Measurements from ENCODE around the gene EIF2B4.
A peak's percentile ranks its signal among the peaks of the same experiment; 100 is the strongest.
"Not testable (repeated sequence)": the region's sequence is repeated elsewhere in the genome, so short reads cannot be mapped to it uniquely, and the experiment has no call there.

EIF2B4 gene

DNA sequence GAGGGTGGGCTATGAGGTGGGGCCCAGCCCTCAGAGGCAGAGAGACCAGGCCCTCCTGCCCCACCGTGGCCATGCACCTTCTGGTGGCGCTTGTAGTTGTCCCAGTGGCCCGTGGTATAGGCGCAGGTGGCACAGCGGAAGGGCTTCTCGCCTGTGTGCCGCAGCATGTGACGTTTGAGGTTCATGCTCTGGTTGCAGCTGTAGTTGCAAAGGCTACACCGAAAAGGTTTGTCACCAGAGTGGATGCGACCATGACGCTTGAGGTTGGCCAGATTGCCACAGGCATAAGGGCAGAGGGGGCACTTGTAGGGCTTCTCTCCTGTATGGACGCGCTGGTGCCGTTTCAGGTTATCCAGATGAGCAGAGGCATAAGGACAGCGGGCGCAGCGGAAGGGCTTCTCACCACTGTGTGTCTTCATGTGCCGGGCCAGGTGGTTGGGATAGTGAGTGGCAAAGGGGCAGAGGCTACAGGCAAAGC, 7.5 kb upstream of the EIF2B4 start:
- DNase-seq, result no peak

- DNase-seq, result no peak
Measured at GRCh38 chr2:27376866-27377617, 6.9 kb upstream of the EIF2B4 start.

DNA sequence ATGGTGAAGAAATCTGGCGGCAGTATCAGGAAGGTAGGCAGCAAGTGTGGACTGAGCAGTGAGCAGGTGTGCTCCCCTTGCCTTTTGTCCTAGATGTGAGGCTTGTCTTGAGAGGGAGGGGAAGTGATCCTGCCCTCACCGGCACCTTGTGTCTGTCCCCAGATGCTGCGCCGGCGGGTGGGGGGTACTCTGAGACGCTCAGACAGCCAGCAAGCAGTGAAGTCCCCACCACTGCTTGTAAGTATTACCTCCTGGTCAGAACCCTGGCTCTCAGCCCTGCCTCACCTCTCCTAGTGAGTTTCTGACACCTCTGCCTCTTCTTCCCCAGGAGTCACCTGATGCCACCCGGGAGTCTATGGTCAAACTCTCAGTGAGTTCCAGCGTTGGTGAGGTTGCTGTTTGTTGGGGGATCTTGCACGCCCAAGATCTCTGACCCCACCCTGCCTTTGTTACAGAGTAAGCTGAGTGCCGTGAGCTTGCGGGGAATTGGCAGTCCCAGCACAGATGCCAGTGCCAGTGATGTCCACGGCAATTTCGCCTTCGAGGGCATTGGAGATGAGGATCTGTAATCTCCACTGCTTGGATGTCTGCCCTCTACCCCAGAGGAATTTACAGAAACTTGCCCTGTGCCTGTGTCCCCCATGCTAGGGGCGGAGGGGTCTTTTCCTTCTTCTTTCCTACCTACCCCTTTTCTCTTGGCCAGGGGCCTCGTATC, 6.2 kb upstream of the EIF2B4 start:
- no peak for DNase-seq

DNA sequence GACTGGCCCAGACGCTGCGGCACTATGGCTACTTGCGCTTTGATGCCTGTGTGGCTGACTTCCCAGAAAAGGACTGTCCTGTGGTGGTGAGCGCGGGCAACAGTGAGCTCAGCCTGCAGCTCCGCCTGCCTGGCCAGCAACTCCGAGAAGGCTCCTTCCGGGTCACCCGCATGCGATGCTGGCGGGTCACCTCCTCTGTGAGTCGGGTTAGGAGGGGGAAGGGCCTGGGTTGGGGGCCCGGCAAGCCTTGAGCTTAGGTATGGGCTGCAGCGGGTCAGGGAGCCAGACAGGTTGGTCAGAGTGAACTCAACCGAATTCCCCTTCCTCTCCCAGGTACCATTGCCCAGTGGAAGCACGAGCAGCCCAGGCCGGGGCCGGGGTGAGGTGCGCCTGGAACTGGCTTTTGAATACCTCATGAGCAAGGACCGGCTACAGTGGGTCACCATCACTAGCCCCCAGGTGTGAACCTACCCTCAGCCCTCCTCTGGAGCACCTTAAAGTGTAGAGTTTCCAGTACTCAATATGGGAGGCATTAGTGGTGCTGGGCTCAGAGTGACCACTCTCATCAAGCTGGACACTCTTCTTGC, 5.5 kb upstream of the EIF2B4 start:
- no peak for DNase-seq

DNA sequence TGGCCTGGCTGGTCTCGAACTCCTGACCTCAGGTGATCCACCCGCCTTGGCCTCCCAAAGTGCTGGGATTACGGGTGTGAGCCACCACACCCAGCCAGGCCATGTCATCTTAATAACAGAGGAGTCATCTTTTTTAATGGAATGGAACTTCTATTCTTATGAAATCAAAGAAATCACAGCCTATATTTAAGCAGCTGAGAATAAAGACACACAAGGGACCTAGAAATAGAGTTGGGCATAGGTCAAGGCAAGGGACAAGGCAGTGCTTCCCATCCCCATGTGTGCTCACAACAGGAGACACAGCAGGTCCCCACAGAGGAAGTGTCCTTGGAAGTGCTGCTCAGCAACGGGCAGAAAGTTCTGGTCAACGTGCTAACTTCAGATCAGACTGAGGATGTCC, 3.4 kb upstream of the EIF2B4 start:
- no peak for DNase-seq

DNA sequence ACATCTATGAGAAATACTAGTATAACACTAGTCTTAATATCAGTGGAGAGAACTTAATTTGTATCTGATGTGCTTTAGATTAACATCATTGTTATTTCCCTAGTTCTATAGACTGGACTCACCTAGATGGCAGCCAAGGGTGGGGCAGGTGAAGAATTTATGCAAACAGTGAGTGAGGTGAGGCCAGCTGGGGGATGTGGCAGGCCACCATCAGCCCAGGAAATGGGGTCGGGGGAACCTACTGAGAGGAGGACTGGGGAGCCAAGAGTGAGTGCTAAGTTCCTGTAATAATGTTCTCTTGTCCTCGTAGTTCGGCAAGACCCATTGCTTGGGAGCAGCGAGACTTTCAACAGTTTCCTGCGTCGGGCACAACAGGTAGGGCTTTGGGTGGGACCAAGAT, 2.8 kb upstream of the EIF2B4 start:
- DNase-seq, result no peak

GRCh38 chr2:27370816-27371620, 880 bp upstream of the EIF2B4 start:
- no peak for DNase-seq

- no peak for DNase-seq
Measured at GRCh38 chr2:27369471-27370025, 590 bp downstream of the EIF2B4 start.

DNA sequence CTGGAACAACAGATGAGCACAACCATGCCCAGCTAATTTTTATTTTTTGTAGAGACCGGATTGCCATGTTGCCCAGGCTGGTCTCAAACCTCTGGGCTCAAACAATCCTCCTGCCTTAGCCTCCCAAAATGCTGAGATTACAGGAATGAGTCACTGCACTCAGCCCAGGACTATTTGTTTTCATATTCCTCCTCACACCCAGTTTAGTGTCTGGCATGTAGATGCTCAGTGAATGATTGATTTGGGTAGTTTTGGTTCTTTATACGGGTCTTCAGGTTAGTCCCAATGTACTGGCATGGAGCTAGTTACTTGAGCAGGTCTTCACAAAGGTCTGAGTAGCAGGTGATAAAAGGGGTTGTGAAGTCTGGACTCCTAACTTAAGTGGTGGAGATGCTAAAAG, 6.2 kb downstream of the EIF2B4 start:
- no peak for DNase-seq

DNA sequence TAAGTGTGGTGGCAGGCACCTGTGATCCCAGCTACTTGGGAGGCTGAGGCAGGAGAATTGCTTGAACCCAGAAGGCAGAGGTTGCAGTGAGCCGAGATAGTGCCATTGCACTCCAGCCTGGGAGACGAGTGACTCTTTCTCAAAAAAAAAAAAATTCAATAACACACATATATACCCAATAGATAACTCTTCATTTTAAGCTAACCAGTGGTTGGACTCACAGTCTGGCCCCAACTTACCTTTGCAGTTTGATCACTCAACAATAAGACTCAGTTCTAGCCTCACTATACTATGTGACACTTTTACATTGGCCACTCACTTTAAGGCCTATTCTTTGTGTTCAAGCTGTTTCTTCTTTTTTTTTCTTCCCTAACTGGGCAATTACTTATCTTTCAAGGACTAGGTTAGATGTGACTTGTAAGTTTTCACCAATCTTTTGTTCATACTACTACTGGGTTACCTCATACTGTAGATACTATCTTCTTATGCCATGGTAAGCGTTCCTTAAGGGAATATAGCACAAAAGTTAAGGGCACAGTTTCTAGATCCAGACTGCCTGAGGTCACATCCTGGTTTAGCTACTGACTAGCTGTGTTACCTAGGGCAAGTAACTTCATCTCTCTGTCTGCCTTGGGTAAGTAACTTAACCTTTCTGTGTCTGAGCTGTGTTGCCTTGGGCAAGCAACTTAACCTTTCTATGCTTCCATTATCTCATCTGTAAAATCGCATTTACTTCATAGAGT, 7.3 kb downstream of the EIF2B4 start:
- DNase-seq, result no peak

GRCh38 chr2:27356382-27357181, 13.6 kb downstream of the EIF2B4 start, which contains the start of gene GTF3C2:
GTF3C2 (minus strand) TSS chr2:27356764; CDS start chr2:27343554, 13,210 bp downstream.
- peak; percentile 96 for DNase-seq

DNA sequence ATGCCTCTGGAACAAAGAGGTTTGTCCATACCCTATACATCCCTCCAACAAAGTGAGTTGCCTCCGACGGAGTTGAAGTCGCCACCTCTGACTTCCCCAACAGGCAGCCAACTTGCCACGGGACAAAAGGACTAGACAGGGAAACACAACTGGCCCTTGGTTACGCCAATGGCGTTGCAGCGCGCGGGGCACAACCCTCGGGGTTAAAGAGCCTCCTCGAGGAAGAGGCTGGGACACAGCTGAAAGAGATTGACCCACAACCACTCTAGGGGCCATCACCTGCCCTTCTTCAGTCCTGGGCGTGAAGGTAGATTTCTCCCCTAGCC, 14.1 kb downstream of the EIF2B4 start:
- peak; percentile 72 for DNase-seq

- no peak for DNase-seq
Measured at GRCh38 chr2:27354597-27354927, 15.6 kb downstream of the EIF2B4 start.

DNA sequence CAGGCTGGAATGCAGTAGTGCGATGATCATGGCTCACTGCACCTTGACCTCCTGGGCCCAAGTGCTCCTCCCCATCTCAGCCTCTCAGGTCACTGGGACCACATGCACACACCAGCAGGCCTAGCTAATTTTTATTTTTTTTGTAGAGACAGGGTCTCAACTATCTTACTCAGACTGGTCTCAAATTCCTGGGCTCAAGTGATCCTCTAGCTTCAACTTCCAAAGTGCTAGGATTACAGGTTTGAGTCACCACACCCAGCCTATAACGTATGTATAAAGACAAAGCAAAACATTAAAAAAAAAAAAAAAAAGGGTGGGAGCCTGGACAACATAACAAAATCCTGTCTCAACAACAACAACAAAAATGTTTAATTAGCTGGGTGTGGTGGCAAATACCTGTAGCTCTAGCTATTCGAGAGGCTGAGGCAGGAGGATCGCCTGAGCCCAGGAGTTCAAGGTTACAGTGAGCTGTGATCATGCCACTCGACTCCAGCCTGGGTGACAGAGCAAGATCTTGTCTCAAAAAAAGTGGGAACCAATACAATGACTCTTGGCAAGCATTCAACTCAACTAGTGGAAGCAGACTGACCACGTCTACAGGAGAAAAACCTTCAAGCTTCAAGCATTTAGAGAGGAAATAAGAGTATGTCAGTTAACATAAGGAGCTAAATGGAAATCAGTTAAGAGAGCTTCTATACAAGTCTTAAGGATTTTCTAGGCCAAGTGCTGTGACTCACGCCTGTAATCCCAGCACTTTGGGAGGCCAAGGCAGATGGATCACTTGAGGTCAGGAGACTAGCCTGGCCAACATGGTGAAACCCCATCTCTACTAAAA, 16.2 kb downstream of the EIF2B4 start:
- no peak for DNase-seq

GRCh38 chr2:27353386-27353761, 16.8 kb downstream of the EIF2B4 start:
- not testable (repeated sequence) for DNase-seq

DNA sequence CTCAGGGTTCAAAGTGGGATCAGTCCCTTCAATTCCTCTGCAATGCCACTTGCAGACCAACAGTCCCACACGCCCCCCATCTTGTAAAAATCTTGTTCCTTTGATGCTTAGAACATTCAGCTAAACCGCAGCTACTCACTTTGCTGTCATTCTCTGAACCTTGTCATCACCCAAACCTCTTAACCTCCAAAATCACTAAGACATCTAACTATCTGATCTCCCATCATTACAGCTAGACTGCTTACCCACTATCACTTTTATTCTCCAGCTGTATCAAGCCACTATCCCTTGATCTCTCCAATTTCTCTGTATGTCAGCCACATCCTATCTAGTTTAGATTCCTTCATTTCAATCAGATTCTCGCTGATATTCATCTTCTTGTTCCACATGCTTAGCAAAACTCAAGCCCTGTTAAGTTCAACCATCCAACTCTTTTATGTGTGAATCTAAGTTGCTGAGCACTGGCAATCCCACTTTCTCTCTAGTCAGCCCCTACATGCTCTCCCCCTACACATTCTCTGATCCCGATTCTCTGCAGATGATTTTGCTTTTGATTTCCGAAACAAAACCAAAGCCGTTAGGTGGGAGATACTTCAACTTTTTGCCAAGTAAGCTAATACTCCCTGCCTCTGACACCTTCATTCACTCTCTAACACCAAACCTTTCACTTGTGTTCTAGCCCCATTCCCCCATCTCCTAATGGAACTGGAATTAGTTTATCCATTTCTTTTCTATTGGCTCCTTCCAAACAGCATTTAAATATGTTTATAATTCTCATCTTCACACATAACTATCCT, 18.1 kb downstream of the EIF2B4 start:
- no peak for DNase-seq

DNA sequence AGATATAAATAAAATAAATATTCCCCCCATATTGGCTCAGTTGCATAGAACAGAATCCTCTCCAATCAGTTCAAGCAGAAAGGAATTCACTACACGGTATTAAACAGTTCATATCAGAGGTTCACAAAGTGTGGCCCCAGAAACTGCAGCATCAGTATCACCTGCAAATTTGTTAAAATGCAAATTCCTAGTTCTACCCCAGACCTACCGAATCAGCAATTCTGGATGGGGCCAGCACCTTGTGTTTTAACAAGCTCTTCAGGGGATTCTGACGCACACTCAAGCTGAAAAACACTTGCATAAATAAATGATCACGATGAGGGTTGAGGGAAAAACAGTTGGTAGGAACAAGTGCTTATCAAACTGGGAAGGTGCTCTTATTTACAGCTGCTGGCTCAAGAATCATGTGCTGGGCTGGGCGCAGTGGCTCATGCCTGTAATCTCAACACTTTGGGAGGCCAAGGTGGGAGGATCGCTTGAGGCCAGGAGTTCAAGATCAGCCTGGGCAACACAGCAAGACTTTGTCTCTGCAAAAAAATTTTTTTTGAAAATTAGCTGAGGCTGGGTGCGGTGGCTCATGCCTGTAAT, 19.9 kb downstream of the EIF2B4 start:
- no peak for DNase-seq

- no peak for DNase-seq
Measured at GRCh38 chr2:27347641-27348040, 22.5 kb downstream of the EIF2B4 start.

GRCh38 chr2:27336173-27336572, 34.0 kb downstream of the EIF2B4 start:
- no peak for DNase-seq

Measured in DMS79 (cell line).